B cell (primary cell): ENCODE data around the gene STC2.

Source experiments
- CTCF ChIP-seq: fragments of 200-600 bp; IDR thresholded peaks from one replicate; pipeline ENCODE4 v1.8.0; 2022; ENCODE audit warnings: antibody characterized with exemption, mild to moderate bottlenecking
- EZH2 ChIP-seq: IDR thresholded peaks from 2 replicates; pipeline ENCODE4 v1.6.1; 2012; ENCODE audit warnings: borderline replicate concordance, low read depth, mild to moderate bottlenecking, moderate library complexity, low read length; ENCODE audit not compliant: insufficient read depth, poor library complexity, severe bottlenecking

DNA sequence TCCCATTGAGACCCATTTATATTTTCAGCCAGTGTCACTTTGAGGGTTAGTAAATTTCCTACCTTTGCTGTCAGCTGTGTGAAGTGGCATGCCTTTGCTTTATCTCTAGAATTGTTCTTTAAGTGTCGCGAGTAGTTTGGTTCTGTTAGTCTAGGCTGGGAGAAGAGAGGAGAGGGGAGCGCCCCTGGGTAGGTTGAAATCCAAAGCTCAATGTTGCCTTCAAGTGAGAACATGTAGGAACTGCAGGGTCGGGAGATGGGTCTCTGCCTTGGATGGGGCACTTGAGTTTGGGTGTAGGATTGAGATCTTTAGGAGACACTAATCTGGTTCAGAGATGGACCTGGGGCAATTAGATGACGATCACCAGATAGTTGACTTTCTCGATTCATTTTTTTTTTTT, 46.3 kb downstream of the STC2 start:
- TF ChIP-seq CTCF (no peak), EZH2 (no peak)
